Measurements from ENCODE around the gene COL5A2.

Gene COL5A2

DNA sequence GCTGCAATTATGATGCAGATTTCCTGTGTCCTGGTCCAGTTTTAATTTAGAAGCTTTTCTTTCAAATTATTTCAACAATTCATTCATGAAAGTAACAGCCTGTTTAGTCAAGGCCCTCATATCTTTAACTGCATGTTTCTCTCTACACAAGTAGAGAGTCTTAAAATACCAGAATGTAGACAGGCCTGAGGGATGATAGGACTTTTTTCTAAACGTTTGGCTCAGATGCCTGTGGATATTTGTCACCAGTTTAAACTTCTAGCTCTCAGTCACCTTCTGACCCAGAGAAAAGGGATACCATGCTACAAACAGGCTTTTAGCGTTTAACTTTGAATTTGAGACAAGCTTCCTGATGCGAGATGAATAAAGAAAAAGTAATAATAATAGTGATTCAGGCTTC is 15.7 kb downstream of the COL5A2 start:
- DNase-seq (ENCODE audit: low read depth), result no peak
- no peak overlapping the region for H3K4me3 ChIP-seq (ENCODE audit: low read depth, low read length)
- TF ChIP-seq, protein P1, sequence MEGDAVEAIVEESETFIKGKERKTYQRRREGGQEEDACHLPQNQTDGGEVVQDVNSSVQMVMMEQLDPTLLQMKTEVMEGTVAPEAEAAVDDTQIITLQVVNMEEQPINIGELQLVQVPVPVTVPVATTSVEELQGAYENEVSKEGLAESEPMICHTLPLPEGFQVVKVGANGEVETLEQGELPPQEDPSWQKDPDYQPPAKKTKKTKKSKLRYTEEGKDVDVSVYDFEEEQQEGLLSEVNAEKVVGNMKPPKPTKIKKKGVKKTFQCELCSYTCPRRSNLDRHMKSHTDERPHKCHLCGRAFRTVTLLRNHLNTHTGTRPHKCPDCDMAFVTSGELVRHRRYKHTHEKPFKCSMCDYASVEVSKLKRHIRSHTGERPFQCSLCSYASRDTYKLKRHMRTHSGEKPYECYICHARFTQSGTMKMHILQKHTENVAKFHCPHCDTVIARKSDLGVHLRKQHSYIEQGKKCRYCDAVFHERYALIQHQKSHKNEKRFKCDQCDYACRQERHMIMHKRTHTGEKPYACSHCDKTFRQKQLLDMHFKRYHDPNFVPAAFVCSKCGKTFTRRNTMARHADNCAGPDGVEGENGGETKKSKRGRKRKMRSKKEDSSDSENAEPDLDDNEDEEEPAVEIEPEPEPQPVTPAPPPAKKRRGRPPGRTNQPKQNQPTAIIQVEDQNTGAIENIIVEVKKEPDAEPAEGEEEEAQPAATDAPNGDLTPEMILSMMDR (IDR thresholded peaks at IDR 0.05; ENCODE audit: control insufficient read depth, extremely low read depth, insufficient read depth), result no peak

DNA sequence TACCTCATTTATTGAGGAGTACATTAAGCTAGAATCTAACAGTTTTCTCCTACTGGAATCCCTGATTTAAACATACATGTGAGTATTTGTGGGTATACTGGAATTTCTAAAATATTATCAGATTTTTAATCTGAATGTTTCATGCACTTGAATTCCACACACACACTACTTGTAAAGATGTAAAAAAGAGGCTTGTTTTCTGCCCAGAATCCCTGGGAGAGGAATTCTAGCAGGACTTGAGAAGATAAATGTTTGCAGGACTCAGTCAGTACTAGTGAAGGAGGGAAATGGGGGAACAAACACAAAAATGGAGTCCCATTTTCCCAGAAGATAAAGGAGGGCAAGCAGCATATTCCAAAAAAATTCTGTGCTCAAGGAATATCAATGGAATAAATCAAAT is 17.0 kb downstream of the COL5A2 start:
- no peak overlapping the region for H3K4me3 ChIP-seq (ENCODE audit: low read depth, low read length)
- no peak for DNase-seq (ENCODE audit: low read depth)
- TF ChIP-seq, protein P1 (IDR thresholded peaks at IDR 0.05; ENCODE audit: control insufficient read depth, extremely low read depth, insufficient read depth), result no peak

DNA sequence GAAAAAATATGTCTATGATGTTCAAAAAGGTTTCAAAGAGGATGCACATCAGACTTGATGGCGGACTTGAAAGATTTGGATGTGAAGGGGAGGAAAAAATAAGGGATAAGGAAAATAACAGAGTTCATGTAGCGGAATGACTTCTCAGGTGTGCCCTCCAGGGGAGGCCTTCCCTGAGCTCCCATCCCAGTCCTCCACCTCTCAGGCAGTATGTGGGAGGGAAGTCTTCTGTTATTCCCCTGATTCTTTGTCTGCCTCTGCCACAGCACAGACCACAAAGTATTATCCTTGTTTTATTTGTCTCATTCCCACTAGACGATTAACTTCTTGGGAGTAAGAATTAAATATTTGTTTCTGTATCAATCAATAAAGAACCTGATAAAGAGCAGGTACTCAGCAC is 17.7 kb downstream of the COL5A2 start:
- TF ChIP-seq, protein P1 (IDR thresholded peaks at IDR 0.05; ENCODE audit: control insufficient read depth, extremely low read depth, insufficient read depth), result no peak
- H3K4me3 ChIP-seq (ENCODE audit: low read depth, low read length), result no peak overlapping the region
- no peak for DNase-seq (ENCODE audit: low read depth)

DNA sequence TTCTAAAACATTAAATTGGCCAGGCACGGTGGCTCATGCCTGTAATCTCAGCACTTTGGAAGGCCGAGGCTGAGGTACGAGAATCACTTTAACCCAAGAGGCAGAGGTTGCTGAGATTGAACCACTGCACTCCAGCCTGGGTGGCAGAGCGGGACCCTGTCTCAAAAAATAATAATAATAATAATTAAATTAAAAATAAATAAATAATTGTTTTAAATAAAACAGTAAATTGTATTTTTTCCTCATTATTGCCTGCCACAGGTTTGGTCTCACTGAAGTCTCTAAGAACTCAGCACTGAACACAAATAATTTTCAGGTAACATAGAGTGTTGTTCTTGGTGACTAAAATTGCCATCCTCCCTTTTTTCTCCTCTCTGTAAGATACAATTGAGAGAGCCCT is 19.8 kb downstream of the COL5A2 start:
- DNase-seq (ENCODE audit: low read depth), result no peak
- TF ChIP-seq, protein P1 (IDR thresholded peaks at IDR 0.05; ENCODE audit: control insufficient read depth, extremely low read depth, insufficient read depth), result no peak
- H3K4me3 ChIP-seq (ENCODE audit: low read depth, low read length), result no peak overlapping the region

DNA sequence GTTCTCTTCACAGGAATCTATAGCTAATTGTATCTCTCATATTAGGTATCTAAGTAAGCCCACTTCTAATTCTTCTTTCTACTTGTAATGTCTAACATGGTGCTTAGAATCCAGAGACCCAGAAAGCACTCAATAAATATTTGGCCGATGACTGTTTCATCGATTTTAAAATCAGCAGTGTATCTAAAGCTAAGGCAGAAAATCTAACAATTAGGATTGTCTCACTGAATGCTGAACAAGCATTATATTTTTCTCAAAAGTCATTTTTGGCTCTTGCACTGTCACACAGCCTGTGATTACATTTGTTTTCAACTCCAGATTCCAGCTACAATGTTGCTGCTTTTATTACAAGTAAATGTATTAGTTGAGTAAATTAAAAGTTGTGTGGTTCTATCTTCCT is 20.3 kb downstream of the COL5A2 start:
- no peak for DNase-seq (ENCODE audit: low read depth)
- TF ChIP-seq, protein P1 (IDR thresholded peaks at IDR 0.05; ENCODE audit: control insufficient read depth, extremely low read depth, insufficient read depth), result no peak
- H3K4me3 ChIP-seq (ENCODE audit: low read depth, low read length), result no peak overlapping the region

DNA sequence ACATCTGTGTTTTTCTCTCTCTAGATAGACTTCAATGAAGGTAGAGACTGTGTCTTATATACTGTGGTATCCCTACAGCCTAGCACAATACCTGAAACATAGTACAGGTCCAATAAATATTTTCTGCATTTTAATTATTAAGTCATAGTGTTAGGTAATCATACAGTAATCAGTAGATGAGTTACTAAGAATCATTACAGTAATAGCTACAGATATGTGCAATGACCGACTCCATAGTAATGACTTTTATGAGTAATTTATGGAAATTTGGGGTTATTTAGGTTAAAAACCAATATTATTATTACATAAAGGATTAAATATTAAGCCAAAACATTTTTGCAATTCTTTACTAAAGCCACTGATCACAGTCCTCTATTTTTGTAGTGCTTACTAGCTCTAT is 21.6 kb downstream of the COL5A2 start:
- no peak overlapping the region for H3K4me3 ChIP-seq (ENCODE audit: low read depth, low read length)
- no peak for DNase-seq (ENCODE audit: low read depth)
- TF ChIP-seq, protein P1 (IDR thresholded peaks at IDR 0.05; ENCODE audit: control insufficient read depth, extremely low read depth, insufficient read depth), result no peak

DNA sequence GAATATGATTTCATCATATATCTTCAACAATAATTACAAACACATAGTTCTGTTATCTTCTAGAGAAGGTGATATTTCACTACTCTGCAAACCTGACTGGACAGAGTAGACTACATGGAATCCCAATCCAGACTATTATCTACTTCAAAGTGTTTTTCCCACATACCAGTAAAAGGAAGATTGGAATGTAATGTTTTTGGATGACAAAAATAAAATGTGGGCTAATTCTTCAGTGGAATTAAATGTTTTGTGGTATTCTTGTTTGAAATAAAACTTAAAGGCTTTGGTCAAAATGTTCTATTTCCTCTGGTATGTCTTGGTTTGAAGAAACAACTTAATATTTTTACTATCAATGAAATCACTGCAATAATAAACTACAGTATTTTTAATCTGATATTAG is 22.1 kb downstream of the COL5A2 start:
- TF ChIP-seq, protein P1 (IDR thresholded peaks at IDR 0.05; ENCODE audit: control insufficient read depth, extremely low read depth, insufficient read depth), result no peak
- no peak for DNase-seq (ENCODE audit: low read depth)
- no peak overlapping the region for H3K4me3 ChIP-seq (ENCODE audit: low read depth, low read length)
